Measurements from ENCODE around the gene MPO. TPM values are rescaled to one million over a fixed set of nuclear protein-coding genes. Genes with fewer than 3 reads are reported as not detected.

Gene MPO
- total and polyA plus RNA-seq, 10 of the 15 experiments (the other 5 are each of a cell fraction or from before 2014, with no cell fraction given): 0.06 to 0.49 (median 0.14) TPM

DNA sequence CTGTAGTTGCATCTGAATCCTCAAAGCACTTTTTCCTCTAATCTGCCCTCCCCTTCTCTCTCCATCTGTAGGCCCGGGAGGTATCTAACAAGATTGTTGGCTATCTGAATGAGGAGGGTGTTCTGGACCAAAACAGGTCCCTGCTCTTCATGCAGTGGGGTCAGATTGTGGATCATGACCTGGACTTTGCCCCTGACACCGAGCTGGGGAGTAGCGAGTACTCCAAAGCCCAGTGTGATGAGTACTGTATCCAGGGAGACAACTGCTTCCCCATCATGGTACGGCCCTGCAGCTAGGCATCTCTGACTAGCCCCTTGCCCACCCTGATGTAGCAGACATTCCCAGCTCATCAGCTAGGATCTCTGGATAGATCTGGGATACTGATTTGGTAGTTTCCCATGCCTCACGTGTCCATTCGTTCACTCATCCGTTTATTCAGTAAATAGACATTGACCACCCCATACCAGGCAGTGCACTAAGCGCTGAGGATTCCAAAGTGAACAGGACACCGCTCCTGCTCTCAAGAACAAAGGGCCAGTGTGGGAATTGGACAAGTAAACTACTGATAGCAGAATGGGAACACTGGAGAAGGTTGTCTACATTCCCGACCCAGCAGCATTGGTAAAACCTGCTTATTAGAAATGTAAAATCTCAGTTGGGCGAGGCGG, 30.3 kb downstream of the MPO start (continued):
- TF ChIP-seq ZBTB4 (CRISPR knock-in tag; IDR thresholded peaks at IDR 0.05): no peak
- no peak for TF ChIP-seq CEBPZ (IDR thresholded peaks at IDR 0.05; ENCODE audit: low read depth, low read length)
- no peak for TF ChIP-seq RCOR1 (conservative IDR thresholded peaks at IDR 0.05; ENCODE audit: low read depth, low read length)
- no peak for TF ChIP-seq PRDM15 (CRISPR knock-in tag; IDR thresholded peaks at IDR 0.05)
- TF ChIP-seq, protein P1, sequence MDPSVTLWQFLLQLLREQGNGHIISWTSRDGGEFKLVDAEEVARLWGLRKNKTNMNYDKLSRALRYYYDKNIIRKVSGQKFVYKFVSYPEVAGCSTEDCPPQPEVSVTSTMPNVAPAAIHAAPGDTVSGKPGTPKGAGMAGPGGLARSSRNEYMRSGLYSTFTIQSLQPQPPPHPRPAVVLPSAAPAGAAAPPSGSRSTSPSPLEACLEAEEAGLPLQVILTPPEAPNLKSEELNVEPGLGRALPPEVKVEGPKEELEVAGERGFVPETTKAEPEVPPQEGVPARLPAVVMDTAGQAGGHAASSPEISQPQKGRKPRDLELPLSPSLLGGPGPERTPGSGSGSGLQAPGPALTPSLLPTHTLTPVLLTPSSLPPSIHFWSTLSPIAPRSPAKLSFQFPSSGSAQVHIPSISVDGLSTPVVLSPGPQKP (IDR thresholded peaks at IDR 0.05; ENCODE audit: low read depth, low read length): no peak
- no peak for TF ChIP-seq JUNB (IDR thresholded peaks at IDR 0.05)
- TF ChIP-seq EP300 (IDR thresholded peaks at IDR 0.05; ENCODE audit: borderline replicate concordance in 1 of 2, control insufficient read depth in 1 of 2, low read depth in 2 of 2, low read length in 2 of 2): no peak

Measured in GM12878 (cell line).